ENCODE results near the gene NDUFC1. TPM values are rescaled to one million over a fixed set of nuclear protein-coding genes. Genes with fewer than 3 reads are reported as not detected.

NDUFC1 gene
- total and polyA plus RNA-seq, 2 experiments from 2014 or later = 31.8 to 367 TPM

- H2AFZ ChIP-seq = no peak overlapping the region
These were observed 23.8 kb downstream of the NDUFC1 start for GRCh38 chr4:139278485-139278884.

More at GRCh38 chr4:139278485-139278884, 23.8 kb downstream of the NDUFC1 start:
- no peak for TF ChIP-seq ETS1 (IDR thresholded peaks at IDR 0.05)
- TF ChIP-seq ZNF114 (CRISPR knock-in tag; IDR thresholded peaks at IDR 0.05) = no peak
- no peak for TF ChIP-seq CREB1 (CRISPR knock-in tag; IDR thresholded peaks at IDR 0.05; ENCODE audit: low read depth)
- TF ChIP-seq ZNF462 (CRISPR knock-in tag; IDR thresholded peaks at IDR 0.05) = no peak
- TF ChIP-seq NANOG (IDR thresholded peaks at IDR 0.05; ENCODE audit: borderline replicate concordance) = no peak
- no peak for TF ChIP-seq ZNF331 (CRISPR knock-in tag; IDR thresholded peaks at IDR 0.05; ENCODE audit: low read depth)
- TF ChIP-seq REST (IDR thresholded peaks at IDR 0.05; ENCODE audit: unreplicated experiment) = no peak
- TF ChIP-seq EZH2 (IDR thresholded peaks at IDR 0.05; ENCODE audit: low read depth, unreplicated experiment) = no peak
- no peak for TF ChIP-seq JUNB (IDR thresholded peaks at IDR 0.05; ENCODE audit: unreplicated experiment)
- TF ChIP-seq EZH2phosphoT487 (IDR thresholded peaks at IDR 0.05; ENCODE audit: unreplicated experiment) = no peak
- no peak for TF ChIP-seq POLR2AphosphoS5 (IDR thresholded peaks at IDR 0.05; ENCODE audit: low read depth)
- no peak for TF ChIP-seq CTCF (conservative IDR thresholded peaks at IDR 0.05; ENCODE audit: low read depth in 2 of 2)
- no peak for TF ChIP-seq STAT1 (IDR thresholded peaks at IDR 0.05; ENCODE audit: unreplicated experiment)
- no peak for DNase-seq (ENCODE audit: low spot score)
- H3K4me1 ChIP-seq (ENCODE audit: insufficient read depth) = no peaks in the 10 kb centered on the region; the same call in 1 of the 2 replicates
- peaks cover 65% of the 10 kb centered on the region for H3K27me3 ChIP-seq (ENCODE audit: insufficient read depth)
- no peaks in the 10 kb centered on the region for H3K9me2 ChIP-seq (ENCODE audit: insufficient read depth)
- no peaks in the 10 kb centered on the region for H3K79me2 ChIP-seq (replicated peaks; ENCODE audit: insufficient read depth)
- H3K4me3 ChIP-seq = peak overlapping the region; percentile 73
- peaks cover 12% of the 10 kb centered on the region for H3F3A ChIP-seq (replicated peaks; ENCODE audit: low read depth)
- peaks cover 10% of the 10 kb centered on the region for H3K4me1 Mint-ChIP-seq
- ATAC-seq = no peak
- no peak overlapping the region for H3K27ac Mint-ChIP-seq
- peak overlapping the region; percentile 74 for H3K4me3 Mint-ChIP-seq
- no peaks in the 10 kb centered on the region for H3K36me3 Mint-ChIP-seq (ENCODE audit: low read depth)
- no peaks in the 10 kb centered on the region for H3K36me3 ChIP-seq (ENCODE audit: insufficient read depth)
- H4K20me1 ChIP-seq (replicated peaks; ENCODE audit: insufficient read depth) = no peaks in the 10 kb centered on the region
- H3K27ac ChIP-seq (ENCODE audit: low read depth) = no peak overlapping the region
- no peaks in the 10 kb centered on the region for H3K9me3 Mint-ChIP-seq
- H3K4me2 ChIP-seq = peak overlapping the region; percentile 98
- peaks cover 36% of the 10 kb centered on the region for H3K27me3 Mint-ChIP-seq (ENCODE audit: insufficient read depth, low read depth, poor library complexity)
